NCI-H2029 (cell line): ENCODE results near the gene SUB1.

Source experiments
- DNase-seq: peaks from one replicate; lab custom pipeline; 2025; lab: John Stamatoyannopoulos, UW

SUB1 gene

GRCh38 chr5:32645246-32645645 lies 59.9 kb downstream of the SUB1 start:
- DNase-seq, result no peak

- no peak for DNase-seq
Measured at GRCh38 chr5:32646061-32646969, 61.0 kb downstream of the SUB1 start.

GRCh38 chr5:32651088-32651487 lies 65.7 kb downstream of the SUB1 start:
- DNase-seq, result no peak

- no peak for DNase-seq
Measured at GRCh38 chr5:32651638-32652037, 66.3 kb downstream of the SUB1 start.
